ENCODE results near the gene USHBP1.

- TF ChIP-seq CTCF (IDR thresholded peaks at IDR 0.05; ENCODE audit: low read depth, low read length), result no peak
- no peak for TF ChIP-seq MAX (IDR thresholded peaks at IDR 0.05; ENCODE audit: low read depth, low read length)
- no peak for TF ChIP-seq POLR2A (IDR thresholded peaks at IDR 0.05; ENCODE audit: extremely low read depth, insufficient read length)
- TF ChIP-seq MYC (IDR thresholded peaks at IDR 0.05; ENCODE audit: low read depth, low read length), result no peak
These were observed 64.0 kb downstream of the USHBP1 start for GRCh38 chr19:17200408-17201079.

All from NB4 (cell line).